Endodermal cell (in vitro differentiated cells): Measurements from ENCODE around the gene DLD. TPM values are rescaled to one million over a fixed set of nuclear protein-coding genes. Genes with fewer than 3 reads are reported as not detected.

ENCODE experiments used
- DNase-seq: peaks from one replicate; pipeline ENCODE4 v3.0.0-alpha.2; 2017
- H3K27ac ChIP-seq: 2 replicates; pipeline ENCODE4 v1.5.1; 2013; ENCODE audit warnings: mild to moderate bottlenecking, low read depth, low read length, moderate library complexity
- H3K27me3 ChIP-seq: 2 replicates; pipeline ENCODE4 v1.6.1; 2013; ENCODE audit warnings: mild to moderate bottlenecking, low read length, moderate library complexity; ENCODE audit not compliant: insufficient read depth, control insufficient read depth, poor library complexity, severe bottlenecking
- H3K36me3 ChIP-seq: 2 replicates; pipeline ENCODE4 v1.7.0; 2013; ENCODE audit warnings: mild to moderate bottlenecking, low read length, moderate library complexity; ENCODE audit not compliant: control insufficient read depth, insufficient read depth
- H3K4me1 ChIP-seq: one replicate; pipeline ENCODE4 v1.7.0; 2013; ENCODE audit warnings: low read length; ENCODE audit not compliant: control insufficient read depth, insufficient read depth
- H3K4me3 ChIP-seq: 2 replicates; pipeline ENCODE4 v1.5.1; 2013; ENCODE audit warnings: mild to moderate bottlenecking, low read length, moderate library complexity
- H3K9ac ChIP-seq: 2 replicates; pipeline ENCODE4 v1.6.1; 2013; ENCODE audit warnings: mild to moderate bottlenecking, low read length, moderate library complexity; ENCODE audit not compliant: poor library complexity, severe bottlenecking; ENCODE audit errors: extremely low read depth
- H3K9me3 ChIP-seq: 2 replicates; pipeline ENCODE4 v1.6.1; 2013; ENCODE audit warnings: mild to moderate bottlenecking, low read length, moderate library complexity; ENCODE audit not compliant: control insufficient read depth
- H3K27ac Mint-ChIP-seq: 2 replicates; pipeline ENCODE4 v1.8.0; 2020; ENCODE audit warnings: mixed read lengths
- H3K27me3 Mint-ChIP-seq: 2 replicates; pipeline ENCODE4 v1.8.0; 2021; ENCODE audit warnings: mild to moderate bottlenecking, mixed read lengths; ENCODE audit not compliant: insufficient read depth
- H3K36me3 Mint-ChIP-seq: 2 replicates; pipeline ENCODE4 v1.8.0; 2020; ENCODE audit warnings: low read depth, mixed read lengths
- H3K4me1 Mint-ChIP-seq: 2 replicates; pipeline ENCODE4 v1.8.0; 2020; ENCODE audit warnings: mixed read lengths
- H3K4me3 Mint-ChIP-seq: 2 replicates; pipeline ENCODE4 v1.8.0; 2020; ENCODE audit warnings: mild to moderate bottlenecking, moderate library complexity, mixed read lengths
- H3K9me3 Mint-ChIP-seq: 2 replicates; pipeline ENCODE4 v1.8.0; 2020; ENCODE audit warnings: mild to moderate bottlenecking, mixed read lengths
- WGBS, 2 experiments: methylation state at CpG; one replicate each; pipeline versions ENCODE4 v1.1.5 to v1.1.7; 2013; ENCODE audit warnings: missing lambda C conversion rate in 2 of 2, mixed read lengths in 1 of 2; ENCODE audit not compliant: insufficient coverage in 1 of 2, insufficient read length in 1 of 2; 5-methylcytosine and 5-hydroxymethylcytosine counted together
- total RNA-seq, 2 donors: library from RNA; stranded (reverse); fragmentation: NEBNext Ultra II Directional in 1 of 2; extraction: Animal tissue kit (Norgen Biotek cat#: 25700) in 1 of 2; gene quantifications; 2 replicates in 1 of 2; 3 replicates in 1 of 2; pipeline ENCODE4 v1.2.1, GENCODE V29; 2021
- TF ChIP-seq, protein P1 (sequence below): fragments of 200-600 bp; sonication (generic); conservative IDR thresholded peaks from 2 replicates; pipeline ENCODE4 v1.5.0; 2021; ENCODE audit warnings: antibody characterized with exemption, mild to moderate bottlenecking

DLD gene
- total RNA-seq, 2 donors from 2014 or later, result 82.4 to 82.5 TPM

DNA sequence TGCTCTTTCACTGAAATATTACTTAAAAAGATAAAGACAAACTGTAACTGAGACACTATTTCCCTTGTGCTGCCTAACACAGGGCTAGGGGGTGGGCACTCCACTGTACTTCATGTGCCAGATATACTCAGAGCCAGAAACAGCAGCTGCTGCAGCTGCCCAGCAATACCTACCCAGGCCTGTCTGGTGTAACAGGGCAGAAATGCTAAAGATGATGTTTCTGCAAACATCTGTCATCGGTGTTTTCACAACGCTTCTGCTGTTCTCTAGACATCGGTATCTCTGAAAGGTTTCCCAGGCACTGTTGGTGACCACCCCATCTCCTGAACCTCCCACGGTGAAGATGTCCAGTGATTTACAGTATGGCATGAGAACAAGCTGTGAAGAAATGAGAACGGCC, 69.3 kb downstream of the DLD start:
- Histone ChIP-seq H3K4me1 (no peaks in the 10 kb centered on the region), H3K36me3 (peaks cover 96% of the 10 kb centered on the region), H3K27me3 (no peaks in the 10 kb centered on the region), H3K9ac (no peak overlapping the region), H3K9me3 (no peaks in the 10 kb centered on the region), H3K4me3 (no peak overlapping the region), H3K27ac (no peak overlapping the region)
- H3K9me3 Mint-ChIP-seq, result no peaks in the 10 kb centered on the region
- 93 to 100% methylated on average over 2 to 5 of the region's 5 CpGs for WGBS, 2 experiments
- no peaks in the 10 kb centered on the region for H3K27me3 Mint-ChIP-seq
- TF ChIP-seq, protein P1, sequence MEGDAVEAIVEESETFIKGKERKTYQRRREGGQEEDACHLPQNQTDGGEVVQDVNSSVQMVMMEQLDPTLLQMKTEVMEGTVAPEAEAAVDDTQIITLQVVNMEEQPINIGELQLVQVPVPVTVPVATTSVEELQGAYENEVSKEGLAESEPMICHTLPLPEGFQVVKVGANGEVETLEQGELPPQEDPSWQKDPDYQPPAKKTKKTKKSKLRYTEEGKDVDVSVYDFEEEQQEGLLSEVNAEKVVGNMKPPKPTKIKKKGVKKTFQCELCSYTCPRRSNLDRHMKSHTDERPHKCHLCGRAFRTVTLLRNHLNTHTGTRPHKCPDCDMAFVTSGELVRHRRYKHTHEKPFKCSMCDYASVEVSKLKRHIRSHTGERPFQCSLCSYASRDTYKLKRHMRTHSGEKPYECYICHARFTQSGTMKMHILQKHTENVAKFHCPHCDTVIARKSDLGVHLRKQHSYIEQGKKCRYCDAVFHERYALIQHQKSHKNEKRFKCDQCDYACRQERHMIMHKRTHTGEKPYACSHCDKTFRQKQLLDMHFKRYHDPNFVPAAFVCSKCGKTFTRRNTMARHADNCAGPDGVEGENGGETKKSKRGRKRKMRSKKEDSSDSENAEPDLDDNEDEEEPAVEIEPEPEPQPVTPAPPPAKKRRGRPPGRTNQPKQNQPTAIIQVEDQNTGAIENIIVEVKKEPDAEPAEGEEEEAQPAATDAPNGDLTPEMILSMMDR, result no peak
- DNase-seq, result no peak
- no peak overlapping the region for H3K4me3 Mint-ChIP-seq
- peaks cover 7% of the 10 kb centered on the region for H3K4me1 Mint-ChIP-seq
- peaks cover 86% of the 10 kb centered on the region for H3K36me3 Mint-ChIP-seq
- H3K27ac Mint-ChIP-seq, result no peak overlapping the region

DNA sequence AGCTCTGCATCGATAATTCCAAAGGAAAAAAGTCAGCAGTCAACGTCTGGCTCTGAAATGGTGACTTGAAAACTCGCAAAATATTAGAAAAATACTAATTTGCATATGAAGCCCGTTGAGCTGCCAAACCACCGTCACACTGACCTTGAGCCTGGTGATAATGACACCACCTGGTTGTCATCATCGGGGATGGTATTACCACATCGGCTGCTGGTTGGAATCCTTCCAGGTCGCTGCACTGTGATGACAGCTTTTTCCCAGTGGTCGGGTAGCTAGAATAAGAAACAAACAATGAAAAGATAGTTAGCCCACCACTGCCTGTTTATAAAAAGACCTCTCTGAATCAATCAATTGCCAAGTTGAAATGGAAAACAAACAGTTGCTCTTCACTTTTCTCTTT, 70.4 kb downstream of the DLD start:
- Mint-ChIP-seq H3K27me3 (no peaks in the 10 kb centered on the region), H3K27ac (no peak overlapping the region), H3K36me3 (peaks cover 82% of the 10 kb centered on the region), H3K4me1 (peaks cover 7% of the 10 kb centered on the region), H3K4me3 (no peak overlapping the region), H3K9me3 (no peaks in the 10 kb centered on the region)
- Histone ChIP-seq H3K9me3 (no peaks in the 10 kb centered on the region), H3K36me3 (peaks cover 95% of the 10 kb centered on the region), H3K4me3 (no peak overlapping the region), H3K27ac (no peak overlapping the region), H3K27me3 (no peaks in the 10 kb centered on the region), H3K4me1 (no peaks in the 10 kb centered on the region), H3K9ac (no peak overlapping the region)
- WGBS, 2 experiments, result 95 to 99% methylated on average over 7 to 9 of the region's 9 CpGs
- TF ChIP-seq, protein P1, result no peak
- DNase-seq, result no peak

DNA sequence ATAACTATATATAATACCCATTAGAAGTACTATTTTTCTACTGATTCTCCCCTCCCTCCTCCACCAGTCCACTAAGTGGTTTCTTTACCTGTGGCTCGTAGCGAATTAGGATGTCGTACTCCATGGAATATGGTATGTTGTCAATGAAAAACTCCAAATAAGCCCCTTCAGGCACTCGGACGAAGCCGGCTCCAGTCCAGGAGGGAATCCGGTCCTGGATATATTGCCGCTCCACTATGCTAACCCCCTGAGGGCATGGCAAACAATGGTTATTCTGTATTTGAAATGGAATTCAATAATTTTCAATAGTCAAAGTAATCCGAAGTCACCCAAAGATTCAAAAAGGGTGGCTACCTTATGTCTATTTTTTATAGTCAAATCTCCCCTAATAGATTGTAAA, 71.8 kb downstream of the DLD start:
- H3K4me1 ChIP-seq, result no peaks in the 10 kb centered on the region
- H3K27ac ChIP-seq, result no peak overlapping the region
- no peak for DNase-seq
- H3K9me3 Mint-ChIP-seq, result no peaks in the 10 kb centered on the region
- H3K27me3 Mint-ChIP-seq, result no peaks in the 10 kb centered on the region
- H3K4me3 ChIP-seq, result no peak overlapping the region
- no peaks in the 10 kb centered on the region for H3K9me3 ChIP-seq
- H3K36me3 ChIP-seq, result peaks cover 95% of the 10 kb centered on the region
- 96 to 98% methylated on average over 5 to 9 of the region's 9 CpGs for WGBS, 2 experiments
- TF ChIP-seq, protein P1, result no peak
- no peak overlapping the region for H3K4me3 Mint-ChIP-seq
- no peak overlapping the region for H3K27ac Mint-ChIP-seq
- peaks cover 7% of the 10 kb centered on the region for H3K4me1 Mint-ChIP-seq
- no peaks in the 10 kb centered on the region for H3K27me3 ChIP-seq
- no peak overlapping the region for H3K9ac ChIP-seq
- peaks cover 76% of the 10 kb centered on the region for H3K36me3 Mint-ChIP-seq
